A549 (cell line): ENCODE results near the gene TRMT11.

ENCODE experiments used
- CBX2 ChIP-seq: fragments of 200-600 bp; sonication (generic); IDR thresholded peaks from 2 replicates; pipeline ENCODE4 v1.6.1; 2016; ENCODE audit warnings: low read depth, mild to moderate bottlenecking, borderline replicate concordance
- EP300 ChIP-seq, 2 experiments: fragments of >200 bp; sonication (Bioruptor Twin); formaldehyde crosslinking; IDR thresholded peaks; 2 replicates in 1 of 2; 3 replicates in 1 of 2; pipeline ENCODE4 v1.6.1; 2016 to 2017
- HOXA7 ChIP-seq: fragments of 250-450 bp; sonication (Bioruptor Pico); IDR thresholded peaks from 2 replicates; pipeline ENCODE4 v1.5.0; 2020; ENCODE audit warnings: mild to moderate bottlenecking, moderate library complexity
- POLR2A ChIP-seq: IDR thresholded peaks from 2 replicates; pipeline ENCODE4 v1.6.1; 2012; ENCODE audit warnings: mild to moderate bottlenecking, low read length
- RCOR1 ChIP-seq: fragments of 150-350 bp; IDR thresholded peaks from 2 replicates; pipeline ENCODE4 v1.6.1; 2014; ENCODE audit warnings: antibody characterized with exemption, low read length, low read depth
- RFX5 ChIP-seq: fragments of 450-650 bp; IDR thresholded peaks from 2 replicates; pipeline ENCODE4 v1.7.1; 2014; ENCODE audit warnings: antibody characterized with exemption, mild to moderate bottlenecking, moderate library complexity
- RNF2 ChIP-seq: fragments of 200-600 bp; sonication (generic); IDR thresholded peaks from 2 replicates; pipeline ENCODE4 v1.6.1; 2016; ENCODE audit warnings: low read depth, mild to moderate bottlenecking, antibody characterized with exemption, moderate library complexity, borderline replicate concordance
- SMC3 ChIP-seq: fragments of >200 bp; sonication (Bioruptor Twin); formaldehyde crosslinking; IDR thresholded peaks from 3 replicates; pipeline ENCODE4 v1.6.1; 2018; ENCODE audit warnings: inconsistent platforms
- TP53 ChIP-seq: fragments of 250-450 bp; sonication (Bioruptor Pico); IDR thresholded peaks from 2 replicates; pipeline ENCODE4 v1.5.0; 2021; ENCODE audit warnings: mild to moderate bottlenecking, moderate library complexity
- TF ChIP-seq, protein P1 (sequence below): fragments of >200 bp; sonication (Bioruptor Twin); formaldehyde crosslinking; IDR thresholded peaks from 3 replicates; pipeline ENCODE4 v1.5.1; 2016
- TF ChIP-seq, protein P2 (sequence below): IDR thresholded peaks from 2 replicates; pipeline ENCODE4 v1.6.1; 2012

DNA sequence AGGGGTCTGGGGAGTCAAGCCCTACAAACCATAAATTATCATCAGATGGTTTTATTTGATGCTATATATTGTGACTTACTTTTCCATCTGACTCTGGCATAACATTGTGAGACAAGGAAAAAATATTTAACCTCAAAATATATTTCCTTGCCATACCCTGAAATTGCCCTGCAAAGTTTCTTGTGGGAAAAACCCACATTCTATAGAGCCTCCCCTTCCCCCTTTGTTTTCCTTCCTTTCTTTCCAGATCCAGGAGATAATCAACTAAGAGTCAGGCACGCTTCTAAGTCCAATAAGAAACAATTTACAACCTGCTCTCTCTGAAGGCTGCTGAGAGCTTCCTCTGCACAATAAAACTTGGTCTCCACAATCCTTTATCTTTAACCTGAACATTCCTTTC lies 47.3 kb upstream of the TRMT11 start:
- TF ChIP-seq, protein P1, sequence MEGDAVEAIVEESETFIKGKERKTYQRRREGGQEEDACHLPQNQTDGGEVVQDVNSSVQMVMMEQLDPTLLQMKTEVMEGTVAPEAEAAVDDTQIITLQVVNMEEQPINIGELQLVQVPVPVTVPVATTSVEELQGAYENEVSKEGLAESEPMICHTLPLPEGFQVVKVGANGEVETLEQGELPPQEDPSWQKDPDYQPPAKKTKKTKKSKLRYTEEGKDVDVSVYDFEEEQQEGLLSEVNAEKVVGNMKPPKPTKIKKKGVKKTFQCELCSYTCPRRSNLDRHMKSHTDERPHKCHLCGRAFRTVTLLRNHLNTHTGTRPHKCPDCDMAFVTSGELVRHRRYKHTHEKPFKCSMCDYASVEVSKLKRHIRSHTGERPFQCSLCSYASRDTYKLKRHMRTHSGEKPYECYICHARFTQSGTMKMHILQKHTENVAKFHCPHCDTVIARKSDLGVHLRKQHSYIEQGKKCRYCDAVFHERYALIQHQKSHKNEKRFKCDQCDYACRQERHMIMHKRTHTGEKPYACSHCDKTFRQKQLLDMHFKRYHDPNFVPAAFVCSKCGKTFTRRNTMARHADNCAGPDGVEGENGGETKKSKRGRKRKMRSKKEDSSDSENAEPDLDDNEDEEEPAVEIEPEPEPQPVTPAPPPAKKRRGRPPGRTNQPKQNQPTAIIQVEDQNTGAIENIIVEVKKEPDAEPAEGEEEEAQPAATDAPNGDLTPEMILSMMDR = no peak
- TF ChIP-seq RFX5 = no peak
- TF ChIP-seq POLR2A = no peak
- TF ChIP-seq TP53 (CRISPR knock-in tag) = no peak
- TF ChIP-seq RNF2 = no peak
- TF ChIP-seq RCOR1 = no peak
- no peak for TF ChIP-seq CBX2
- TF ChIP-seq HOXA7 = no peak
- no peak for TF ChIP-seq EP300 (IDR thresholded peaks at IDR 0.05)
- TF ChIP-seq SMC3 = no peak
- TF ChIP-seq, protein P2, sequence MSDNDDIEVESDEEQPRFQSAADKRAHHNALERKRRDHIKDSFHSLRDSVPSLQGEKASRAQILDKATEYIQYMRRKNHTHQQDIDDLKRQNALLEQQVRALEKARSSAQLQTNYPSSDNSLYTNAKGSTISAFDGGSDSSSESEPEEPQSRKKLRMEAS = no peak
